Activated CD8-positive, alpha-beta memory T cell treated with anti-CD3 and anti-CD28 coated beads, Interleukin-2, amount 50 U/mL, for 48 hours (primary cell): ENCODE results near the gene C7orf25.

Experiments
- DNase-seq: peaks from one replicate; pipeline ENCODE4 v3.0.0-alpha.2; 2020

Gene C7orf25

DNA sequence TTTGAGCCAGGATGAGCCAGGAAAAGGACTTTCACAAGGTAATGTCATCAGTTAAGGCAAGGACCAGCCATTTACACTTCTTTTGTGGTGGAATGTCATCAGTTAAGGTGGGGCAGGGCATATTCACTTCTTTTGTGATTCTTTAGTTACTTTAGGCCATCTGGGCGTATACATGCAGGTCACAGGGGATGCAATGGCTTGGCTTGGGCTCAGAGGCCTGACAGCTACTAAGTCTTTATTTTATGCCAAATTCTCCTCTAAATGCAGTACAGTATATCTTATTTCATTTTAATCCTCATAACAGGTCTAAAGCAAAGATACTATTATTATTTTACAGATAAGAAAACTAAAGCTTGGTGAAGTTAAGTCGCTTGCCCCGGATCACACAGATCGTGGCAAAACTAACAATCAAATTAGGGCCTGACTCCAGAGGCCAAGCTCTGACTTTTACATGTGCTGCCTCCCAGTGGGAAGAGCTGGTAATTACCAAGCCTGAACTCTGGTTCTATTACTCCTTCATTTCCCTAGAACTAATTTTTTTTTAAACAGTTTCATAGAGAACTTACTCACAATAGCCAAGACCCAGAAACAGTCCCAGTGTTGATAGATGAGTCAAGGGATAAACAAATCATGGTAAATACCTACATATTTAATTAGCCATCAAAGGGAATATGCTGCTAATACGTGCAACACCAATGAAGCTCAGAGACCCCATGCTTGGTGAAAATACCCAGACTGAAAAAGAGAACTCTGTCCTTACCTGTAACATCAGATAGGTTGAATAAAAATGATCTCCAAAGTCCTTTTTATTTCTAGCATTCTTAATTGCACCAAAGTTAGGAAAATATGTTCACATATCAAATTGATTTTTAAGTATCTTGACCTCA is 35.4 kb downstream of the C7orf25 start:
- peak; percentile 72 for DNase-seq

DNA sequence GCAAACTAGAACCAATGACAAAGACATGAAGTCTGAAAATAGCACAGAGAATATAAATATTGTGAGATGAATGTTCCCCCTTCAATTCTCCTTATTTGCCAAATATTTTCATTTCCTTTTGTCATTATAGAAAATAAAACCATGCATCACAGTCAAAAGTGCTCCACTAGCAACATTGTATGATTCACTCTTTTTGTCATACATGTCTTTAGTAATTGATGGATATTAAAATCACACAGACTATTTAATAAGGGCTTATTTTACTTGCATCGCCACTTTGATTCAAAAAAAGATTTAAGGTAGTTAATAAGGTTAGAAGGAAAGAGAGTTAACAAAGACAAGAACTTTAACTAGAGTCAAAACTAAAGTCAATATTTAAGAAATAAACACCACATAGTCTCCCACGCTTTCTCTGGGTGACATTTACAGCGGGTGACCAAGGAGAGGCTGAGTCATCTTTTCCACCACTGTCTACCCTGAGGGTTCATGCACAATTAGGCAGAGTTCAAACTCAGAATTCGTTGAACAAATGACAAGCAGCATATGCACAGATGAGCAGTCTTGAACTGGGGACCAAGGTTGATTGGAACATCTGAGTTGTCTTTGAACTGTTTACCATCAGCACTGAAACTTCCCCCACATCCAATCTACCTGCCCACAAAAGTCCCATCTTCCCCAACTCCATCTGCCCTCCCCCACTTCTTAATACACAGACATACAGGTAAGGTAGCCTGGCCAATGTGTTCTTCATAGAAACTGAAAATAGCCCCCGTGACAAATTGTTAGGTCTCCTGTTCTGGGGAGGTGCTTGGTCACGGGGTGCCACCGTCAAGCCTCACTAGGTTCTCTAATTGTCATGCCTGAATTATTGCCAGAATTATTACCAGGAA is 42.5 kb downstream of the C7orf25 start:
- no peak for DNase-seq

DNA sequence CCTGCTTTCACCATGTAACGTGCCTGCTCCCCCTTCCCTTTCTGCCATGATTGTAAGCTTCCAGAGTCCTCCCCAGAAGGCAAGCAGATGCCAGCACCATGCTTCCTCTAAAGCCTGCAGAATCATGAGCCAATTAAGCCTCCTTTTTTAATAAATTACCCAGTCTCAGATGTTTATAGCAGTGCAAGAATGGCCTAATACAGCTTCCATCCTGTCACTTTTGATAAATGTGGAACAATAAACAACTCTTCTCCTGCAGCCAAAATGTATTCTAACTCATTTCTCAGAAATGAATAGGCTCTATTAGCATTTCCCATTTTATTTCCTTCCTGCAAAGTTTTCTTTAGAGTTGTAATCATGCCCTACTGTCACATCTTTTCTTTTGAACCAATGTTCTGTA is 43.4 kb downstream of the C7orf25 start:
- no peak for DNase-seq
